VCaP (cell line): ENCODE results near the gene MYO7A.
A peak's percentile ranks its signal among the peaks of the same experiment; 100 is the strongest.

ENCODE experiments used
- H3K27ac ChIP-seq: fragments of 450-650 bp; 2 replicates; pipeline ENCODE4 v1.5.1; 2017
- TF ChIP-seq, protein P1 (sequence below): fragments of 450-650 bp; conservative IDR thresholded peaks from 2 replicates; pipeline ENCODE4 v1.5.1; 2017; ENCODE audit warnings: mild to moderate bottlenecking, moderate library complexity

The MYO7A gene

GRCh38 chr11:77198440-77198849 lies 70.4 kb downstream of the MYO7A start:
- TF ChIP-seq, protein P1, sequence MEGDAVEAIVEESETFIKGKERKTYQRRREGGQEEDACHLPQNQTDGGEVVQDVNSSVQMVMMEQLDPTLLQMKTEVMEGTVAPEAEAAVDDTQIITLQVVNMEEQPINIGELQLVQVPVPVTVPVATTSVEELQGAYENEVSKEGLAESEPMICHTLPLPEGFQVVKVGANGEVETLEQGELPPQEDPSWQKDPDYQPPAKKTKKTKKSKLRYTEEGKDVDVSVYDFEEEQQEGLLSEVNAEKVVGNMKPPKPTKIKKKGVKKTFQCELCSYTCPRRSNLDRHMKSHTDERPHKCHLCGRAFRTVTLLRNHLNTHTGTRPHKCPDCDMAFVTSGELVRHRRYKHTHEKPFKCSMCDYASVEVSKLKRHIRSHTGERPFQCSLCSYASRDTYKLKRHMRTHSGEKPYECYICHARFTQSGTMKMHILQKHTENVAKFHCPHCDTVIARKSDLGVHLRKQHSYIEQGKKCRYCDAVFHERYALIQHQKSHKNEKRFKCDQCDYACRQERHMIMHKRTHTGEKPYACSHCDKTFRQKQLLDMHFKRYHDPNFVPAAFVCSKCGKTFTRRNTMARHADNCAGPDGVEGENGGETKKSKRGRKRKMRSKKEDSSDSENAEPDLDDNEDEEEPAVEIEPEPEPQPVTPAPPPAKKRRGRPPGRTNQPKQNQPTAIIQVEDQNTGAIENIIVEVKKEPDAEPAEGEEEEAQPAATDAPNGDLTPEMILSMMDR: peak; percentile 41
- H3K27ac ChIP-seq: no peak overlapping the region

- H3K27ac ChIP-seq: no peak overlapping the region
- TF ChIP-seq, protein P1: no peak
These were observed 71.2 kb downstream of the MYO7A start for GRCh38 chr11:77199137-77199745.

GRCh38 chr11:77200351-77201268 lies 72.6 kb downstream of the MYO7A start:
- no peak overlapping the region for H3K27ac ChIP-seq
- TF ChIP-seq, protein P1: no peak

DNA sequence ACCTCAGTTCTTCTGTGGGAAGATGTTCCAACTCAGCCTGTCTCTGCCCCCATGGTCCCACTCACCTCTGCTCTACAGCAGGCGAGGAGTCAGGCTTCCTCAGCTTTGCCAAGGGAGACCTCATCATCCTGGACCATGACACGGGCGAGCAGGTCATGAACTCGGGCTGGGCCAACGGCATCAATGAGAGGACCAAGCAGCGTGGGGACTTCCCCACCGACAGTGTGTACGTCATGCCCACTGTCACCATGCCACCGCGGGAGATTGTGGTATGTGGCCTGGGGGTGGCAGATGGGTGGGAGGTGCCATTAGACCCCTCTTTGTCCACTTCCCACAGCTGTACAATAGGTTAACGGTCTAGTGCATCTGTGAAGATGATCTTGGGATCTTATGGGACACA lies 73.3 kb downstream of the MYO7A start:
- H3K27ac ChIP-seq: no peak overlapping the region
- TF ChIP-seq, protein P1: no peak

GRCh38 chr11:77201991-77202841 lies 74.2 kb downstream of the MYO7A start:
- no peak overlapping the region for H3K27ac ChIP-seq
- TF ChIP-seq, protein P1: no peak

- H3K27ac ChIP-seq: no peak overlapping the region
These were observed 75.2 kb downstream of the MYO7A start for GRCh38 chr11:77202941-77203900.

More at GRCh38 chr11:77202941-77203900, 75.2 kb downstream of the MYO7A start:
- TF ChIP-seq, protein P1: no peak
